ENCODE data around the gene ATG7.
"Not testable (repeated sequence)": the region's sequence is repeated elsewhere in the genome, so short reads cannot be mapped to it uniquely, and the experiment has no call there.

The ATG7 gene

GRCh38 chr3:11393401-11393800 is 121.2 kb downstream of the ATG7 start:
- no peak overlapping the region for H3K9ac ChIP-seq (ENCODE audit: insufficient read length, low read depth)
- TF ChIP-seq SUZ12 (IDR thresholded peaks at IDR 0.05; ENCODE audit: extremely low read depth, insufficient read depth, insufficient read length) (no peak), YY1 (IDR thresholded peaks at IDR 0.05; ENCODE audit: insufficient read depth, insufficient read length) (no peak), ZNF274 (IDR thresholded peaks at IDR 0.05; ENCODE audit: low read depth, low read length) (no peak)
- no peaks in the 10 kb centered on the region for H3K4me1 ChIP-seq (ENCODE audit: insufficient read depth, insufficient read length)
- no peaks in the 10 kb centered on the region for H3K36me3 ChIP-seq (ENCODE audit: insufficient read depth, insufficient read length, low read length)
- no peak overlapping the region for H3K4me3 ChIP-seq (ENCODE audit: insufficient read length, low read depth)
- no peaks in the 10 kb centered on the region for H3K9me3 ChIP-seq (ENCODE audit: insufficient read depth, low read length)
- DNase-seq (ENCODE audit: low read depth, low spot score), result no peak
- no peaks in the 10 kb centered on the region for H3K27me3 ChIP-seq (ENCODE audit: insufficient read depth, insufficient read length)

GRCh38 chr3:11394392-11394791 is 122.2 kb downstream of the ATG7 start:
- DNase-seq (ENCODE audit: low read depth, low spot score), result no peak
- no peaks in the 10 kb centered on the region for H3K9me3 ChIP-seq (ENCODE audit: insufficient read depth, low read length)
- H3K4me3 ChIP-seq (ENCODE audit: insufficient read length, low read depth), result no peak overlapping the region
- H3K4me1 ChIP-seq (ENCODE audit: insufficient read depth, insufficient read length), result no peaks in the 10 kb centered on the region
- no peaks in the 10 kb centered on the region for H3K27me3 ChIP-seq (ENCODE audit: insufficient read depth, insufficient read length)
- no peak for TF ChIP-seq YY1 (IDR thresholded peaks at IDR 0.05; ENCODE audit: insufficient read depth, insufficient read length)
- TF ChIP-seq SUZ12 (IDR thresholded peaks at IDR 0.05; ENCODE audit: extremely low read depth, insufficient read depth, insufficient read length), result no peak
- TF ChIP-seq ZNF274 (IDR thresholded peaks at IDR 0.05; ENCODE audit: low read depth, low read length), result no peak
- H3K36me3 ChIP-seq (ENCODE audit: insufficient read depth, insufficient read length, low read length), result no peaks in the 10 kb centered on the region
- no peak overlapping the region for H3K9ac ChIP-seq (ENCODE audit: insufficient read length, low read depth)

DNA sequence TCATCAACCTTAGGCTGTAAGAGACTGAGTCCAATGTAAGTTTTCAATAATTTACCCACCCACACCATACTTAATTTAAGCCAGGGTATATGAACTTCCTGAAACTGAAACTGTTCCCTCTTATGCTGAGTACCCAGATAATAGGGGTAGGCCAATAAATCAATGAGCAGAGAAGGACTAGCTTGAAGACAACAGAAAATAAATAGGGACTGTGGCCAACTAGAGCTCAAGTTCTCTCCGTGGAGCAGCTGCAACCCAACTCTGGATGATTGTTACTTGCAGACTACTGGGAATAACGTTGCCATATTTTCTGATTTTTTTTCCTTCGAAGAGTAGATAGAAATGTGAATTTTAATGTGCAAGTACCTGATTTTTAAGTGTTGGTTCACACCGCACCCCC is 128.0 kb downstream of the ATG7 start:
- Histone ChIP-seq H3K36me3 (ENCODE audit: insufficient read depth, insufficient read length, low read length) (no peaks in the 10 kb centered on the region), H3K4me3 (ENCODE audit: insufficient read length, low read depth) (no peak overlapping the region)

GRCh38 chr3:11401434-11401833 is 129.2 kb downstream of the ATG7 start:
- H3K4me1 ChIP-seq (ENCODE audit: insufficient read depth, insufficient read length), result no peaks in the 10 kb centered on the region
- no peak overlapping the region for H3K4me3 ChIP-seq (ENCODE audit: insufficient read length, low read depth)
- no peak for TF ChIP-seq YY1 (IDR thresholded peaks at IDR 0.05; ENCODE audit: insufficient read depth, insufficient read length)
- no peak for DNase-seq (ENCODE audit: low read depth, low spot score)
- H3K9me3 ChIP-seq (ENCODE audit: insufficient read depth, low read length), result peaks cover 23% of the 10 kb centered on the region; the same call in 1 of the 2 replicates
- no peak overlapping the region for H3K9ac ChIP-seq (ENCODE audit: insufficient read length, low read depth)
- H3K36me3 ChIP-seq (ENCODE audit: insufficient read depth, insufficient read length, low read length), result no peaks in the 10 kb centered on the region
- H3K27me3 ChIP-seq (ENCODE audit: insufficient read depth, insufficient read length), result no peaks in the 10 kb centered on the region

More for the DNA sequence above, 128.0 kb downstream of the ATG7 start:
- no peaks in the 10 kb centered on the region for H3K27me3 ChIP-seq (ENCODE audit: insufficient read depth, insufficient read length)
- TF ChIP-seq YY1 (IDR thresholded peaks at IDR 0.05; ENCODE audit: insufficient read depth, insufficient read length), result no peak
- no peak for TF ChIP-seq ZNF274 (IDR thresholded peaks at IDR 0.05; ENCODE audit: low read depth, low read length)
- TF ChIP-seq SUZ12 (IDR thresholded peaks at IDR 0.05; ENCODE audit: extremely low read depth, insufficient read depth, insufficient read length), result no peak
- H3K4me1 ChIP-seq (ENCODE audit: insufficient read depth, insufficient read length), result no peaks in the 10 kb centered on the region
- peaks cover 11% of the 10 kb centered on the region; the same call in 1 of the 2 replicates for H3K9me3 ChIP-seq (ENCODE audit: insufficient read depth, low read length)
- no peak for DNase-seq (ENCODE audit: low read depth, low spot score)
- H3K9ac ChIP-seq (ENCODE audit: insufficient read length, low read depth), result no peak overlapping the region

DNA sequence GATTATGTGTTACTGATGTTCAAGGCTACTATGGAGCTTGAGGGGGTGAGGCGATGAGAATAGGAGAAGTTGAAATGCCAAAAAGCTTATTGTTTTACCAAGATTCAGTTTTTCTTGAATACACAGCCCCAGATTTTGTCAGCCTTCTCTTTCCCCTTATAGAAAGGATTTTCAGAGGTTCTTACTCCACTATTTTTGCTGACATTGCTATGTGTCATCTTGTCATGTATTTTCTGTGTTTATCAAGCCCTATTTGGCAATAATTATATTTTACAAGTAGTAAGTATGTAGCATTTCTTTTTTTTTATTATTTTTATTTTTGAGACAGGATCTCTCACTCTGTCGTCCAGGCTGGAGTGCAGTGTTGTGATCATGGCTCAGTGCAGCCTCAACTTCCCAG is 133.1 kb downstream of the ATG7 start:
- TF ChIP-seq YY1 (IDR thresholded peaks at IDR 0.05; ENCODE audit: insufficient read depth, insufficient read length) (no peak), ZNF274 (IDR thresholded peaks at IDR 0.05; ENCODE audit: low read depth, low read length) (no peak), SUZ12 (IDR thresholded peaks at IDR 0.05; ENCODE audit: extremely low read depth, insufficient read depth, insufficient read length) (no peak)
- Histone ChIP-seq H3K9me3 (ENCODE audit: insufficient read depth, low read length) (peaks cover 50% of the 10 kb centered on the region; the same call in 1 of the 2 replicates), H3K36me3 (ENCODE audit: insufficient read depth, insufficient read length, low read length) (peaks cover 2% of the 10 kb centered on the region), H3K9ac (ENCODE audit: insufficient read length, low read depth) (no peak overlapping the region), H3K4me3 (ENCODE audit: insufficient read length, low read depth) (no peak overlapping the region), H3K4me1 (ENCODE audit: insufficient read depth, insufficient read length) (no peaks in the 10 kb centered on the region), H3K27me3 (ENCODE audit: insufficient read depth, insufficient read length) (no peaks in the 10 kb centered on the region)
- no peak for DNase-seq (ENCODE audit: low read depth, low spot score)

DNA sequence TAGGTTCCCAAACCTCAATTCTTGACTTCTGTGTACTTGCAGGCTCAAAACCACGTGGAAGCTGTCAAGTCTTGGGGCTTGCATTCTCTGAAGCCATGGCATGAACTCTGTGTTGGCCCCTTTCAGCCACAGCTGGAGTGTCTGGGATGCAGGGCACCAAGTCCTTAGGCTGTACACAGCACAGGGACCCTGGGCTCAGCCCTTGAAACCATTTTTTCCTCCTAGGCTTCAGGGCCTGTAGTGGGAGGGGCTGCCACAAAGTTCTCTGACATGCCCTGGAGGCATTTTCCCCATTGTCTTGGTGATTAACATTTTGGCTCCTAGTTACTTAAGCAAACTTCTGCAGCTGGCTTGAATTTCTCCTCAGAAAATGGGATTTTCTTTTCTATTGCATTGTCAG is 135.4 kb downstream of the ATG7 start:
- no peak for DNase-seq (ENCODE audit: low read depth, low spot score)
- Histone ChIP-seq H3K4me3 (ENCODE audit: insufficient read length, low read depth) (no peak overlapping the region), H3K4me1 (ENCODE audit: insufficient read depth, insufficient read length) (no peaks in the 10 kb centered on the region), H3K9ac (ENCODE audit: insufficient read length, low read depth) (no peak overlapping the region), H3K9me3 (ENCODE audit: insufficient read depth, low read length) (peaks cover 50% of the 10 kb centered on the region; the same call in 1 of the 2 replicates), H3K36me3 (ENCODE audit: insufficient read depth, insufficient read length, low read length) (peaks cover 2% of the 10 kb centered on the region), H3K27me3 (ENCODE audit: insufficient read depth, insufficient read length) (no peaks in the 10 kb centered on the region)
- no peak for TF ChIP-seq SUZ12 (IDR thresholded peaks at IDR 0.05; ENCODE audit: extremely low read depth, insufficient read depth, insufficient read length)
- TF ChIP-seq ZNF274 (IDR thresholded peaks at IDR 0.05; ENCODE audit: low read depth, low read length), result no peak
- TF ChIP-seq YY1 (IDR thresholded peaks at IDR 0.05; ENCODE audit: insufficient read depth, insufficient read length), result no peak

GRCh38 chr3:11408324-11408859 is 136.2 kb downstream of the ATG7 start:
- not testable (repeated sequence) for H3K4me3 ChIP-seq (ENCODE audit: insufficient read length, low read depth); H3K36me3 ChIP-seq (ENCODE audit: insufficient read depth, insufficient read length, low read length); H3K4me1 ChIP-seq (ENCODE audit: insufficient read depth, insufficient read length); DNase-seq (ENCODE audit: low read depth, low spot score); H3K27me3 ChIP-seq (ENCODE audit: insufficient read depth, insufficient read length); H3K9ac ChIP-seq (ENCODE audit: insufficient read length, low read depth)
- peaks cover 50% of the 10 kb centered on the region; the same call in 1 of the 2 replicates for H3K9me3 ChIP-seq (ENCODE audit: insufficient read depth, low read length)

- Histone ChIP-seq H3K27me3 (ENCODE audit: insufficient read depth, insufficient read length) (no peaks in the 10 kb centered on the region), H3K36me3 (ENCODE audit: insufficient read depth, insufficient read length, low read length) (peaks cover 2% of the 10 kb centered on the region), H3K4me3 (ENCODE audit: insufficient read length, low read depth) (no peak overlapping the region), H3K9ac (ENCODE audit: insufficient read length, low read depth) (no peak overlapping the region), H3K9me3 (ENCODE audit: insufficient read depth, low read length) (peaks cover 36% of the 10 kb centered on the region; the same call in 1 of the 2 replicates), H3K4me1 (ENCODE audit: insufficient read depth, insufficient read length) (no peaks in the 10 kb centered on the region)
- no peak for TF ChIP-seq SUZ12 (IDR thresholded peaks at IDR 0.05; ENCODE audit: extremely low read depth, insufficient read depth, insufficient read length)
- no peak for TF ChIP-seq YY1 (IDR thresholded peaks at IDR 0.05; ENCODE audit: insufficient read depth, insufficient read length)
- TF ChIP-seq ZNF274 (IDR thresholded peaks at IDR 0.05; ENCODE audit: low read depth, low read length), result no peak
- DNase-seq (ENCODE audit: low read depth, low spot score), result no peak
Measured at GRCh38 chr3:11410564-11410963, 138.4 kb downstream of the ATG7 start.
